HG03025 (cell line): ENCODE results near the gene S1PR5.
"Not testable (repeated sequence)": the region's sequence is repeated elsewhere in the genome, so short reads cannot be mapped to it uniquely, and the experiment has no call there.

Source experiments
- ATAC-seq: cut with Tn5 transposase; IDR thresholded peaks from one replicate; pipeline ENCODE4 v1.9.1; 2021; ENCODE audit warnings: mild to moderate bottlenecking, moderate library complexity; ENCODE audit not compliant: unreplicated experiment, low FRiP score

S1PR5 gene

DNA sequence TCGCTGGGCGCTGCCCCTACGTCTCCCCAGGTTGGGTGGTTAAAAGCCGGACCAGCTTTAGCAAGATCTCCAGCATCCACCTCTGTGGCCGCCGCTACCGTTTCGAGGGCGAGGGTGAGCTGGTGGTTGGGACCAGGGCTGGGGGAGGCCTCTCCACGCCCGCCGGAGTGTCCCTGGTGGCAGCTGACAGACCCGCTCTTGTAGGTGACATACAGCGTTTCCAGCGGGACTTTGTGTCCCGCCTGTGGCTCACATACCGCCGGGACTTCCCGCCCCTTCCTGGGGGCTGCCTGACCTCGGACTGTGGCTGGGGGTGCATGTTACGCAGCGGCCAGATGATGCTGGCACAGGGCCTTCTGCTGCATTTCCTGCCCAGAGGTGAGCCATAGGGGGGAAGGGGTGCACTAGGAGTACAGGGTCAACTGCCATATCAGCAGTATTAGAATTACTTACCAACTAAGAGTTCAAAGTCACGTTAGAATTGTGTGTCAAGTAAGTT, 27.6 kb upstream of the S1PR5 start:
- ATAC-seq, result no peak

DNA sequence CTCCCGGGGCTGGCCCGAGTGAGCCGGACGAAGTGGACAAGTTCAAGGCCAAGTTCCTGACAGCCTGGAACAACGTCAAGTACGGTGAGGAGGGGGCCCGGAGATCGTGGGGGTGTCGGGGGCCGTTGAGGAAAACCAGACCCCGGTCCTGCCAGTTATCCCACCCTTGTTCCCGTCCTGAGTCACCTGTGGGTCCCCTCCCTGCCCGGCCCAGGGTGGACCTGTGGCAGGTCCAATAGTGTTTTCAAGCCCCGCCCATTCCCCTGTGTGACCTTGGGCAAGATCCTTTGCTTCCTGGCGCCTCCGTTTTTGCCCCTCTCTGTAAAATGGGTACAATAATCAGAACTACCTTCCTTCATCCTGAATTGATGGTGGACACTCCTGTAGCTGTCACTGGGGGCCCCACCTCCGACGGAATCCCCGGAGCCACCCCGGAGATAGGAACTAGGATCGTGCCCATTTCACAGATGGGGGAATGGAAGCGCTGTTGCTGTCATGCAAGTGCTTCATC, 27.1 kb upstream of the S1PR5 start:
- ATAC-seq, result peak; percentile 28

DNA sequence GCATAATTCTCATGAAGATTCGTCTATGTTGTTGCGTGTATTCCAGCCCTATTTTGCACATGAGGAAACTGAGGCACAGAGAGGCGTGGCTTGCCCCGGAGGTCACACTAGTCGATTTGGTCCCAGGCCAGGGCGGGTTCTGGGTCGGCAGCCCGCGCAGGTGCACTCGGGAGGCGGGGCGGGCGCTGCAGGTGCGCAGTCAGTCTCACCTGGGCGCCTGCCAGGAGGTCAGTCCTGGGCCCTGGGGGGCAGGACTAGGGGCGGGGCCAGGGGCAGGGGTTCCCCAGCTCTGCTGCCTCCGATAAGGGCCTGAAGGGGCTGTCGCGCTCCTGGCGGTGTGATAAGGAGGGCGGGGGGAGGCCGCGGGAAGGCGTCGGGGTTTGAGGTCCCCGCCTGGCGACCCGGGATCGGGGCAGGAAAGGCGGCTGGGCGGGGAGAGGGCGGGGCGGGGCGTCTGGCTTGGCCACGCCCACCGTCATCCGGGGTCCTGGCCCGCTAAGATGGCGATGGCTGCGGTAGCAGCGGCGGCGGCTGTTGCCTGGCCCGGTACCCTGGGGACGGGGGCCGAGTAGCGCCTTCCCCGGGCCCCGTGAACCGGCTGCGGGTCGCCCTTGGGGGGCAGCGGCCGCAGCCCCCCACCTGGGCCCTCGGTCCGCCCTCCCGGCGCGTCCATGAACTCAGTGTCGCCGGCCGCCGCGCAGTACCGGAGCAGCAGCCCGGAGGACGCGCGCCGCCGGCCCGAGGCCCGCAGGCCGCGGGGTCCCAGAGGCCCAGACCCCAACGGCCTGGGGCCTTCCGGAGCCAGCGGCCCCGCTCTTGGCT, 26.4 kb upstream of the S1PR5 start, which contains the start of gene ATG4D:
ATG4D (plus strand) TSS at position 485 of the 822 bp plus-strand sequence; CDS start at position 672, 187 bp downstream.
- ATAC-seq, result peak; percentile 47

DNA sequence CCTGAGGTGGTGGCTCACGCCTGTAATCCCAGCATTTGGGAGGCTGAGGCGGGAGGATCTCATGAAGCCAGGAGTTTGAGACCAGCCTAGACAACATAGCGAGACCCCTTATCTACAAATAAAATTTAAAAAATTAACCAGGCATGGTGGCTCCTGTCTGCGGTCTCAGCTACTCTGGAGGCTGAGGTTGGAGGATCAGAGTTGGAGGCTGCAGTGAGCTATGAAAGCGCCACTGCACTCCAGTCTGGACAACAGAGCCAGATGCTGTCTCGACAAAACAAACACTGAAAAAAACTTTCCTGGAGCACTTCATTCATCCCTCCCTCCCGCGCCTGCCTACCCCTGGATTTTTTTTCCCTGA, 25.8 kb upstream of the S1PR5 start:
- no peak for ATAC-seq

DNA sequence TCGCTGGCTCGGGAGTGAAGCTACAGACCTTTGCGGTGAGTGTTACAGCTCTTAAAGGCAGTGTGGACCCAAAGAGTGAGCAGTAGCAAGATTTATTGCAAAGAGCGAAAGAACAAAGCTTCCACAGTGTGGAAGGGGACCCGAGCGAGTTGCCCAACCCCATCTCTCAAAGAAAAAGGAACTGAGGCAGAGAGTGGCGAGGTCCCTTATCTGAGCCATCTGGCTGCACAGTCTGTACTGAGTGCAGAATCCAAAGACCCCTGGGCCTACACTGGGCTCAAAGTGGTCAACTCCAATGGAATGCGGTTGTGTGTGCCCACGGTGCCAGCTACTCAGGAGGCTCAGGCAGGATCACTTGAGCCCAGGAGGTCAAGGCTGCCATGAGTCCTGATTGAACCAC, 21.8 kb upstream of the S1PR5 start:
- ATAC-seq, result not testable (repeated sequence)

DNA sequence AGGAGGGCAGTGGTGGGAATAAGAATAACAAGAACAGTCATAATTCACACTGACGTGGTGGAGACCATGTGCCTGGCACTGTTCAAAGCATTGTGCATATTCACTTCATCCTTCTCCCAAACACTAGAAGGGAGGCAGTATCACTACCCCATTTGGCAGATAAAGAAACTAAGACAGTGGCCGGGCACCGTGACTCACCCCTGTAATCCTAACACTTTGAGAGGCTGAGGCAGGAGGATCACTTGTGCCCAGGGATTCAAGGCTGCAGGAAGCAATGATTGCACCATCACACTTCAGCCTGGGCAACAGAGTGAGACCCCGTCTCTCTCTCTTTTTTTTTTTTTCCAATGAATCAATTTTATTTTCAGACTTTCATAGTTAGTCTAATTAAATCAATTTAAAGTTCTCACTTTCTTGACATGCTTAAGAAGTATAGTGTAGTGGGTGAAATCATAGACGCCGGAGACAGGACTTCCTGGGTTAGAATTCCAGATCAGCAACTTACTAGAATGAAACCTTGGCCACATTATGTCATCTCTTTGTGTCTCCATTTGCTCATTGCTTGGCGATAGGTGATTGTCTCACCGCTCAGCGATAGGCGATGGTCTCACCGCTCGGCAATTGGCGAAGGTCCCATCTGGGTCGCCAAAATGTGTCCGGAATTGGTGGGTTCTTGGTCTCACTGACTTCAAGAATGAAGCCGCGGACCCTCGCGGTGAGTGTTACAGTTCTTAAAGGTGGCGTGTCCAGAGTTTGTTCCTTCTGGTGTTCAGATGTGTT, 21.1 kb upstream of the S1PR5 start:
- ATAC-seq, result no peak

DNA sequence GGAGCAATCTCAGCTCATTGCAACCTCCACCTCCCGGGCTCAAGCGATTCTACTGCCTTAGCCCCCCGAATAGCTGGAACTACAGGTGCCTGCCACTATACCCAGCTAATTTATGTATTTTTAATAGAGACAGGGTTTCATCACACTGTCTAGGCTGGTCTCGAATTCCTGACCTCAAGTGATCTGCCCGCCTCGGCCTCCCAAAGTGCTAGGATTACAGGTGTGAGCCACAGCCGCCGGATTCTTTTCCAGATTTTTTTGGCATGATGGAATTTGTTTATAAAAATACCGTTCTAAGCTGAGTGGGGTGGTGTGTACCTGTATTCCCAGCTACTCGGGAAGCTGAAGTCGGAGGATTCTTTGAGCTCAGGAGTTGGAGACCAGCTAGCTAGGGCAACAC, 20.4 kb upstream of the S1PR5 start:
- ATAC-seq, result no peak

DNA sequence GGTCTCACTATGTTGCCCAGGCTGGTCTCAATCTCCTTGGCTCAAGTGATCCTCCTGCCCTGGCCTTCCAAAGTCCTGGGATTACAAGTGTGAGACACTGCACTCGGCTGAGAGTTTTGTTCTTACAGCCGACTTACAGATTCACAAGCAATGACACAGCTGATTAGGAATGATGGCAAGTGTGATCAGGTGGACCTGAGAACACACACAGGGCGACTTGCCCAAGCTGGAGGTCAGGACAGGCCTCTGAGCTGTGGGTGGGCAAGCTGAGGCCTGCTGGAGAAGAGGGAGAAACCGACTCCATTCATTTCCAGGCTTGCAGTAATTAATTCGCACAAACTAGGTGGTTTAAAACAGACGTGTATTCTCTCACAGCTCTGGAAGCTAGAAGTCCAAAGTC, 18.4 kb upstream of the S1PR5 start:
- ATAC-seq, result no peak

DNA sequence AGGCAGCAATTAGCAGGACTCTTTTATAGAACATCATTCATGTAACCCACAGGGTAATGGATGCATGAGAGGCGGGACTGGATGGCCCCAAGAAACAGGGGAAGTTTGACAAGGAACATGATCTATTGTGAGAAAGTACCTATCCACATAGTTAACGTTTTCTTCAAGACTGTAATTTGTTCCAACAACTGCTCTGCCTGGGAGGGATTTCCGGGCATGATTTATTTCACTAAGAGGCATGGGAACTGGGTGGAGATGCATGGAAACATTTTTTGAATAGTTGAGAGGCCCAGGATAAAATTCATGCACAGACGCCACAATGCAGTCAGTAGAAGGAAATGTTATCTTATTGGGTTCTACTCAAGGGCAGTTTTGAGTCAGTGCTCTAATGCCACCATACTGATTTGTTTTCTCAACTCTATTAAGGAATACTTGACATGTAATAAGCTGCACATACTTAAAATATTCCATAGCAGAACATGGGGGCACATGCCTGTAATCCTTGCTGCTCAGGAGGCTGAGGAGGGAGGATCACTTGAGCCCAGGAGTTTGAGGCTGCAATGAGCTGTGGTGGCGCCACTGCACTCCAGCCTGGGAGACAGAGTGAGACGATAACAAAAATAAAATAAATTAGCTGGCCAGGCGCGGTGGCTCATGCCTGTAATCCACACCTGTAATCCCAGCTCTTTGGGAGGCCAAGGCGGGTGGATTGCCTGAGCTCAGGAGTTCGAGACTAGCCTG, 16.6 kb upstream of the S1PR5 start:
- ATAC-seq, result no peak

DNA sequence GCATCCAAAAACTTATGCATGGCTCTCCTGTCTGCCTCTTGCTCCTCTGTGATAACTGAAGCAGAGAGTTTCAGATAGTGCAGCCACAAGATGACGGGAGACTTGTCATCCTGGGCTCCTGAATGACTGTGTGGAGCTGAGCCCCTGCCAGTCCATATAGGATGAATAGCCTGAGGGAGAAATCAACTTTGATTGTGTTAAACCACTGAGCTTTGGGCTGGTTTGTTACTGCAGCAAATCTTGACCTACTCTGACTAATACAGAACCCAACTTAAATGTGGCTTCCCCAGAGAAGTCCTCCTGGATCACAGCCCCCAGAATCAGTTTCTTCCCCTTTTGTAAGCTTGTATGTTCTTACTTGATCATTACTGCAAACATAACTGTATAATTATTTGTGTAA, 15.2 kb upstream of the S1PR5 start:
- ATAC-seq, result no peak

DNA sequence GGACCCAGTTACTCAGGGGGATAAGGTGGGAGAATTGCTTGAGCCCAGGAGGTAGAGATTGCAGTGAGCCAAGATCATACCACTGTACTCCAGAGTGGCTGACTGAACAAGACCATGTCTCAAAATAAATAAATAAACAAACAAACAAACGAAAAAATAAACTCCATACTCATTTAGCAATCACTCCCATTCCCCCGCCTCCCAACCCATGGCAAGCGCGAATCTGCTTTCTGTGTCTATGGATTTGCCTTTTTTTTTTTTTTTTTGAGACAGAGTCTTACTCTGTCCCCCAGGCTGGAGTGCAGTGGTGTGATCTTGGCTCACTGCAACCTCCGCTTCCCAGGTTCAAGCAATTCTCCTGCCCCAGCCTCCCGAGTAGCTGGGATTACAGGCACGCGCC, 9.6 kb upstream of the S1PR5 start:
- not testable (repeated sequence) for ATAC-seq

DNA sequence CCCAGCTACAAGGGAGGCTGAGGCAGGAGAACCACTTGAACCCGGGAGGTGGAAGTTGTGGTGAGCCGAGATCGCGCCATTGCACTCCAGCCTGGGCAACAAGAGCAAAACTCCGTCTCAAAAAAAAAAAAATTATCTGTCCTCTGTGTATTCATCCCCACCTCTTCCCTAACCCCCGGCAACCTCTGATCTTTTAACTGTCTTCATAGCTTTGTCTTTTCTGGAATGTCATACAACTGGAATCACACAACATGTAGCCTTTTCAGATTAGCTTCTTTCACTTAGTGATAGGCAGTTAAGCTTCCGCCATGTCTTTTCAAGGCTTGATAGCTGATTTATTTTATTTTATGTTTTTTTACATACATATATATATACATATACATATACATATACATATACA, 8.4 kb upstream of the S1PR5 start:
- no peak for ATAC-seq

DNA sequence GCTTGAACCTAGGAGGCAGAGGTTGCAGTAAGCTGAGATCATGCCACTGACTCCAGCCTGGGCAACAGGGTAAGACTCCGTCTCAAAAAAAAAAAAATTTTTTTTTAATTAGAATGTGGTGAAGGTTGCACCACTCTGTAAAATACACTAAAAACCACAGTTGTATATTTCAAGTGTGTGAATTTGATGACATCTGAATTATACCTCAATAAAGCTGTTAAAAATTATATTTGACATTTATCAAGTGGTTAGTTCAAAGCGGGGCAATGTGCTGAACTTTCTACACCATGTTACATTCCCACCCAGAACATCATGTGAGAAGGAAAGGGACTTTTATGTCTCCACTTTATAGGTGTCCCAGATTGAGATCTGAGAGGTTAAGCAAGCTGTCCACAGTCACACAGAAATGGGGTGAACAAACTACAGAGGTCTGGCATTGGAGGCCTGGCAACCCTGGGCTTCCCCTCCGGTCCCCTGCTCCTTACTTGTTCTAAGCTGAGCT, 5.9 kb upstream of the S1PR5 start:
- no peak for ATAC-seq

DNA sequence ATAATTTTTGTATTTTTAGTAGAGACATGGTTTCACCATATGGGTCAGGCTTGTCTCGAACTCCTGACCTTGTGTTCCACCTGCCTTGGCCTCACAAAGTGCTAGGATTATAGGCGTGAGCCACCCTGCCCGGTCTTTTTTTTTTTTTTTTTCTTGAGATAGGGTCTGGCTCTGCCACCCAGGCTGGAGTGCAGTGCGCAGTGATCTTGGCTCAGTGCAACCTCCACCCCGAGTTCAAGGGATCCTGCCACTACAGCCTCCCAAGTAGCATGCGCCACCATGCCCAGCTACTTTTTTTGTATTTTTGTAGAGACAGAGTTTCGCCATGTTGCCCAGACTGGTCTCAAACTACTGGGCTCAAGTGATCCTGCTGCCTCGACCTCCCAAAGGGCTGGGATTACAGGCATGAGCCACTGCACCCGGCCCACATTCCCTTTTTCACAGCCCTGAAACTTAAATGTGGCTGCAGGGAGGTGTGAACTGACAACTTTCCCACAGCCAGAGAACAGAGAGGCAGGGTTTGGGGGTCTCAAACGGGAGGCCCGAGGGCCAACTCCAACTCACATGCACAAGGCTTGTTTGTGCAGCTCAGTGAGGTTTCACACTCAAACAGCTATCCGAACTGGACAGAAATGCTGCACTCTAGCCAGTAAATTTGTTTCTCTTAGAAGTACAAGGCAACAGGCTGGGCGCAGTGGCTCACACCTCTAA, 4.4 kb upstream of the S1PR5 start:
- ATAC-seq, result no peak

DNA sequence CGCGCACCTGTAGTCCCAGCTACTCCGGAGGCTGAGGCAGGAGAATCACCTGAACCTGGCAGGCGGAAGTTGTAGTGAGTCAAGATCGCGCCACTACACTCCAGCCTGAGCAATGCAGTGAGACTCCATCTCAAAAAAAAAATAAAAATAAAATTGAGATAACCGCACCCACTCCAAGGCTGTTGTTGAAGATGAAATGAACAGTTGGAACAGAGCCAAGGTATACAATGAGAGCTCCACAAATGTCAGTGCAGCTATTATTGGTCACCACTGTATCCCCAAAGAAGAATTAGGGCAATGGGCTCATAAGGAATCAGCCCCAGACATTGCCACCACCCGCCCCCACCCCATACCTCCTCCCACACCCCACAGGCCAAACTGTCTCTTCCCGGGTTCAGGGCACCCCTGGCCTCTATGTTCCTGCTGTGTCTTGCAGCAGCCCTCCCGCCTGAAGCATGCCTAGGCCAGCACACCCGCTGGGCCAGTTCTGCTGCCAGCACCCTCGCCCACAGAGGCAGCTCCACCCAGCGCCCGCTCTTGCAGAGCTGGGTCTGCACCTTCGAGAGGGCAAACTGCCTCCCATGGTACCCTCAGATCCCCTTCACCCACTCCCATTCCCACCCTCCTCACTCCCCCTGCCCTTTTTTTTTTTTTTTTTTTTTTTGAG, 3.5 kb upstream of the S1PR5 start:
- no peak for ATAC-seq

DNA sequence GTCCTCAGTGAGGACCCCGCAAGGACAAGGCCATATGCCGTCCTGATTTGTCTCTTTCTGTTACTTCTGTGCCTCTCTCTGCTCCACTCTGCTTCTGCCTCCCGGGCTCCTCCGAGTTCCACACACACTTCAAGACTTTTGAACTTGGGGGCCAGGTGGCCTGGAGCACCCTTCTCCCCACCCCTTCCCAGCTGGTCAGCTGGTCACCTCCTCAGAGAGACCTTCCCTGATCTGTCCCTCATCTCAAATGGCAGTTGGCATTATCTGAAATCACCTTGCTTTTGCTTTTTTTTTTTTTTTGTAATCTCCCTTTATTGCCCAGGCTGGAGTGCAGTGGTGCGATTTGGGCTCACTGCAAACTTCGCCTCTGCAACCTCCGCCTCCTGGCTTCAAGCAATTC, 2.2 kb upstream of the S1PR5 start:
- no peak for ATAC-seq

DNA sequence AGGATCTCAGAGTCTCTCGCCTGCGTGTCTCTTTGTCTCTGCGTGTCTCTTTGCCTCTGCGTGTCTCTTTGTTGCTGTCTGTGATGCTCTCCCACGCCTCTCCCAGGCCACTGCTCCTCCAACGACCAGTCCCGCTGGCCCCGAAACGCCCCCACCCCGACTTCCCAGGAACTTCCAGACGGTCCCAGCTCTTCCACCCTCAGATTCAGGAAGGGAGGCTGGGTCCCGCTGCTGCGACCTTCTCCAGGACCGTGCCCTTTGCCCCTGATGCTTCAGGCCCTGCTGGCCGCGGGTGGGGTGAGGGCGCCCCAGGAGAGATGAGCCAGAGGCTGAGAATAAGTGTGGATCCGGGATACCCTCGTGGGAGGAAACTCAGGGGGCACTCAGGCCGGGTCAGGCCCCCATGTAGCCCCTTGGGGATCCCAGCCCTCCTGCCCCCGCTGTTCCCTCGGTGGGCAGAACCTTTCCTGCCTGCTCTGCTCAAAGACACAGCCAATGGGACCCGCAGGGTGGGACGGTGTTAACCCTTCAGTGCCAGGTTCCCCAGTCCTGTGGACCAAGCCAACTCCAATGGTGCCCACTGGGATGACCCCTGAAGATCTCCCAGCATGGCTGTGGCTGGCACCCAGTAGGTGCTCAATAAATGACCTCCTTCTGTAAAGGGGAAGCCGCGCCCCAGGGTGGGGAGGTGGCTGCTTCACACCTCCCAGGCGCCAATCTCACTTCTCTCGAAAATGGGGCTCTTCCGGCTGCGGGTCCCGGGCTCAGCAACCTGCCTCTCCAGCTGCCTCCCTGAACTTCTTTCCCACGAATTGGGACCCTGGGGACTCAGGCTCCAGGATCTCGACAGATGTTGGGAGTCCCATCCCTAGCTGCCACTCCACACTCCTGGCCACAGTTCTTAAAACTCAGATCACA, 1.5 kb upstream of the S1PR5 start:
- ATAC-seq, result no peak

DNA sequence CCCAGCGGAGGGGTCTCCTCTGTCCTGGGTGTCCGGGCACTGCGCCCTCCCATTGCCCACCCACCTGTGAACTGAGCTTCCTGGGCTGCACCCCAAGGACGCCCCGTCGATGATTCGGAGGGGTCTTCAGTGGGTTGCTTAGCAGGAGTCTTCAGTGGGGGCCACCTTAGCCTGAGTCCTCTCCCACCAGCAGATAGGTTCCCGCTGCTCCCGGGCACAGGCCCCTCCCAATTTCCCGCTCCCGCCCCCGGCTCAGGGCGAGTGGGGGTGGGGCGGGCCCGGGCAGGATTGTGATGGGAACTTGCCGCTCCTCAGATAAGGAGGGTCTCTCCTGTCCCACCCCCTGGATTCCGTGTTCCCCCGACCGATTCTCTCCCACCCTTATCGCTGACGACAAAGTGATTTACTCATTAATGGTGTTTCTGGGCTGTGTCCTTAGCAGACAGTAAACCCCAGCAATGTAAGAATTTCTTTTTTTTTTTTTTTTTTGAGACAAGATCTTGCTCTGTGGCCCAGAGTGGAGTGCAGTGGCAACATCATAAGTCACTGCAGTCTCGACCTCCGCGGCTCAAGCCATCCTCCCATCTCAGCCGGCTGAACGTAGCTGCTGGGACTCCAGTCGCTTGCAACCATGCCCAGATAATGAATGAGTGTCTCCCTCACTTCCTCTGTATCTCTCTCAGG, 655 bp upstream of the S1PR5 start:
- no peak for ATAC-seq
